ENCODE data around the gene RUFY2.
"Not testable (repeated sequence)": the region's sequence is repeated elsewhere in the genome, so short reads cannot be mapped to it uniquely, and the experiment has no call there.

The RUFY2 gene

DNA sequence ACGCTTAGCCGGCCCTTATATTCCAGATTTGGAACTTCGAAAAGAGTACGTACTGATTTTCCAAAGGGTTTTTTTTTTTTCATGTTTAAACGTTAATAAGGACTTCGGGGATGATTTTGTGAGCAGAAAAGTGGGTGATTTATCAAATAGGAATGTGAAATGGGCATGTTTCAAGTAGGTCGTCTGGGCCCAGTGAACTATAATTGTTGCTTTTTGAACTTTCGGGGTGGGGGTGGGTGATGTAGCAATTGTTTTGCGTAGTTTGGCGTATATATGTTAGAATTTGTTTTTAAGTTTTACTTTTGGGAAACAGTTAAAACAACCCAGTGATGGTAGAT, 74.0 kb downstream of the RUFY2 start:
- TF ChIP-seq, protein P1, sequence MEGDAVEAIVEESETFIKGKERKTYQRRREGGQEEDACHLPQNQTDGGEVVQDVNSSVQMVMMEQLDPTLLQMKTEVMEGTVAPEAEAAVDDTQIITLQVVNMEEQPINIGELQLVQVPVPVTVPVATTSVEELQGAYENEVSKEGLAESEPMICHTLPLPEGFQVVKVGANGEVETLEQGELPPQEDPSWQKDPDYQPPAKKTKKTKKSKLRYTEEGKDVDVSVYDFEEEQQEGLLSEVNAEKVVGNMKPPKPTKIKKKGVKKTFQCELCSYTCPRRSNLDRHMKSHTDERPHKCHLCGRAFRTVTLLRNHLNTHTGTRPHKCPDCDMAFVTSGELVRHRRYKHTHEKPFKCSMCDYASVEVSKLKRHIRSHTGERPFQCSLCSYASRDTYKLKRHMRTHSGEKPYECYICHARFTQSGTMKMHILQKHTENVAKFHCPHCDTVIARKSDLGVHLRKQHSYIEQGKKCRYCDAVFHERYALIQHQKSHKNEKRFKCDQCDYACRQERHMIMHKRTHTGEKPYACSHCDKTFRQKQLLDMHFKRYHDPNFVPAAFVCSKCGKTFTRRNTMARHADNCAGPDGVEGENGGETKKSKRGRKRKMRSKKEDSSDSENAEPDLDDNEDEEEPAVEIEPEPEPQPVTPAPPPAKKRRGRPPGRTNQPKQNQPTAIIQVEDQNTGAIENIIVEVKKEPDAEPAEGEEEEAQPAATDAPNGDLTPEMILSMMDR (IDR thresholded peaks at IDR 0.05) = no peak
- Histone ChIP-seq H3K27ac (peak overlapping the region; percentile 98 to 100), H3K4me3 (peak overlapping the region; percentile 91)
- no peak for DNase-seq (ENCODE audit: low spot score)

DNA sequence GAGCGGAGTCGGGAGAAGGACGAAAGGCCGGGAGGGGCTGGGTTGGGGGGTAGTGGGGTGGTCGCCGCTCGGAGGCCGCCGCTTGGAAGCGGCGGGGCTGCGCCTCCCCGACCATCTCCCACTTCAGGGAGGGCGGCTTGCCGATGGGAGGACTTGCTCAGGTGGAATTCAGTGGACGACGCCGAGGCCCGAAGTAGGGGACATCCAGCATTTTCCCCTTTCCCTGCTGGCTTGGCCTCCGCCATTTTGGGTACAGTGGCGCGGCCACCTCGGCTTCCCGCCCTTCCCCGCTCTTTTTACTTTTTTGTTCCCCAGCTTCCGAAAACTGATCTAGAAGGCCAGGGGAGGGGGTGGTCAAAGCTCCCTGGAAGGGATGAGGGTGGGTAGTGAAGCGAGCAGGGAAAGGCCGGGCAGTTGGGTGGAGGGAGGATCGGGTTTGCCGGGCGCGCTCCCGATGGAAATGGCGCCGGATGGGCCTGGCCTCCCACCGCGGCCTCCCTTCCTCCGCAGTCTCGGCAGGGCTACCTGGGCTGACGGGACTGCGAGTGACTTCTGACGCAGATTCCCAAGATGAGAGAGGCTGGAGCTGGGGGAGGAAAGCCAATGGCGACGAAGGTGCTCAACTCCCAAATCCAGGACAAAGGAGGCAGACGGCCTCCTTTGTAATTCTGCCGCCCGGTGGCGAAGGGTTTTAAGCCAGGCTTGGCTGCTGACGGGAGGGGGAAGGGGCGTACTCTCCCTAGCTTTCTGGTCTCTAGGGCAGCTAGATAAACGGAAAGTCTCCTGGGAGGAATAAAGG, 74.6 kb downstream of the RUFY2 start, which contains the start of gene PBLD:
Gene PBLD (minus strand): TSS at position 670 of the 799 bp plus-strand sequence. CDS start 26,084 bp downstream, outside the sequence.
- Histone ChIP-seq H3K4me3 (peak within 1 kb of the TSS; percentile 91), H3K27ac (peak within 1 kb of the TSS; percentile 98 to 100)
- TF ChIP-seq, protein P1 (IDR thresholded peaks at IDR 0.05) = no peak
- DNase-seq (ENCODE audit: low spot score) = peak; percentile 87

DNA sequence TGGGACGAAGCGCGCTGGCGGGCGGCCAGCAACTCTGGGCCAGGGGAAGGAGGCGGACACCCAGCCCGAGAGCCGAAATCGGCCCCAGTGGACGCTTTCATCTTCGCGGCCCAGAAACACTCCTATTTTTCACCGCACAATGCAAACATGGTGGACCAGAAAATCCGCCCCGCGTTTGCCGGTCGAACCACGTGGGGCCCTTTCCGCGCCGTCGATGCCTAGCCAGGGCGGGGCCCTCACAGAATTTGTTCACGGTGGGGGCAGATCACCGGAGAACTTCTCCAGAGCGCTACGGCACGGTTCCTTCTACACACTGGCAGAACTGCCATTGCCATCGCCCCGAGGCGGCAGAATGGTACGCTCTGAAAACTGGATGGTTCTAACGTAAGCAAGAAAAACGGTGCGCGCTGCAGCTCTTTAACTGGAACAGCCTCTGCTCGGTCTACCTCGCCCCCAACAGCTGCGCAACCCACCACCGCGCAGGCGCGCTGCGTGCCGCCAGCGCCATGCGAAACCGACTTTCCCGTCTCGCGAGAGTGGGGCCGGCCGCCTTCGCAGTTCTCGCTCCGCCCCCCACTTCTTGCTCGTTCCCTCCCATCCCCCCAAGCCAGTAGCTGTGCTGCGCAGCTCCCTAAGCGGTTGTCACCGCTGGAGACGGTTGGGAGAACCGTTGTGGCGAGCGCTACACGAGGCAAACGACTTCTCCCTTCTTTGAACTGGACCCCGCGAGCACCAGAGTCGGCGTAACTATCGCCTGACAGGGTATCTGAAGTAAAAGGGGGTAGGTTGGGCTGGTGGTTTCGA, 75.4 kb downstream of the RUFY2 start, which contains the start of gene HNRNPH3:
Gene HNRNPH3 (plus strand): TSS at position 610 of the 804 bp plus-strand sequence. CDS start 5,158 bp downstream, outside the sequence.
- H3K27ac ChIP-seq = peak within 1 kb of the TSS; percentile 98 to 100
- peak within 1 kb of the TSS; percentile 91 for H3K4me3 ChIP-seq
- TF ChIP-seq, protein P1 (IDR thresholded peaks at IDR 0.05) = no peak
- DNase-seq (ENCODE audit: low spot score) = peak; percentile 98

DNA sequence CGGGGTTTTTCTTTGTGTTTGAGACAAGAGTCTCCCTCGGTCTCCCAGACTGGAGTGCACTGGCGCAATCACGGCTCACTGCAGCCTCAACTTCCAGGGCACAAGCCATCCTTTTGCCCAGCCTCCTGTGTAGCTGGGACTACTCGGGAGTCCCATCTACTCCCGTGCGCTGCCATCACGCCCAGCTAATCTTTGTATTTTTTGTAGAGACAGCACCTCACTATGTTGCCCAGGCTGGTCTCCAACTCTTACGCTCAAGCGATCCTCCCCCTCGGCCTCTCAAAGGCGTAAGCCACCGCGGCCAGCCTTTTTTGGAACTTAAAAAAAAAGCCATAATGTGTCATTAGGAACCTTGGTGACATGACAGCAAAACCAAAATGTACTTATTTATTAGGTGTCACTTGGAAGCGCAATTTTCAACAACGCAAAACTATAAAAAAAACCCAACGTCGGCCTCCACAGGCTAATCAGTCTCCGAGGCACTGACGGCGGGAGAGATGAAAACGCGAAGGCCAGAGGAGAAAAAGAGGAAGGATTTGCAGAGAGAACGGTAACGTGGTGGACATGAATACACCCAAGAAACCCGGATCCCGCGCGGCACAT, 76.1 kb downstream of the RUFY2 start:
- peak; percentile 78 for DNase-seq (ENCODE audit: low spot score)
- H3K4me3 ChIP-seq = peak overlapping the region; percentile 91
- TF ChIP-seq, protein P1 (IDR thresholded peaks at IDR 0.05) = no peak
- H3K27ac ChIP-seq = peak overlapping the region; percentile 98 to 100

DNA sequence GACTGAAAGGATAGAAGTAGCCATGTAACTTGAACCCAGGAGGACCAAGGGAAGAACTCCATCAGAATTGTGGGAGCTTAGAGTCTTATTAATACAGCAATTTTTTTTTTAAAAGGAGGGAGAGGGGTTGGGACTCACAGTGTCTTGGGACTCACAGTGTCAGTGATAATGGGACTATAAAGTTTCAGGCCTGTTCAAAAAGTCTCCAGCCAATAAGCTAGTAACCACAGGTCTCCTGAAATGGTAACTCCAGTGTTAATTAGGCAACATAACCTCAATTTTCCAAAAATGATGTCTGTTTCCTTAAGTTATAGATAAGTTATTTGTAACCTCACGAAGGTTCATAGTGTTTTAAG, 77.6 kb downstream of the RUFY2 start:
- Histone ChIP-seq H3K4me3 (no peak overlapping the region), H3K27ac (peak overlapping the region in 1 of 2 donors; percentile 98)
- no peak for DNase-seq (ENCODE audit: low spot score)
- TF ChIP-seq, protein P1 (IDR thresholded peaks at IDR 0.05) = no peak

DNA sequence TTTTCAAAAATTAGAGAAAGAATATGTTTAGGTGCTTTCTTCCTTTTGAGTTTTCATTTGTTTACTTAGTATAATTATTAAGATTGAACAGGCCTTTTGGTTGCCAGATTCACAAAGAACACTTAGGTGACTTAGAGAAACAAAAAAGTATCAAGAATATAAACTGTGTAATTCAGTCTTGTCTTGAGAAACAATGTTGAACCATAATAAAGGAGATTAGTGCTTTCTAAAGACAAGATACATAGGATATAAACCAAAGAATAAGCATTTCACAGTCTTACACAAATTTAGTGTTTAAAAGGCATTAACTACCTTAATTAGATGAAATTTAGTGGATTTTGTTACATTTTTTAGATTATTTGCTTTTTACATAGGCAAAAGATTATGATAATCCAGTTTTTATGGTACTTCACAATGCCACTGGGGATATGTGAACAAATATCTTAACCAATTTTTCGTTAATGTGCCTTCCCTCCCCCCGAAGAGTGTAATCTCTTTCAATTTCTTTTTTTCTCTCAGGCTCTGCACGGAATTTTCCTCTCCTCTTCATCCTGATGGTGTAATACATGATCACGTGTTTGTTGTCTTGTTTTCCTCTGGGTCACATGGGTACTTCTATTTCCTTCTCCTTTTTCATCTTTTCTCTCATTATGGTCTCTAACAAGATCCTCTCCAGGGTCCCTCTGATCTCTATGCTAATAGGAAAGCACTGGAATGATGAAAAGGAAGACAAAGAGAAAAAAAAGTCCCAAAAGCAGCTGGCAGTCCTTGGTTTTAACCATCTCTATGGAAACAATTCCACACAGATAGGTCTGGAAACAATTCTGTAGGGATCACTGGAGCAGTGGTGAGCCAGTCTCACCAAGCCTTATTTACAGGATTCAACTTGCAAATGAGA, 78.9 kb downstream of the RUFY2 start:
- peak overlapping the region in 1 of 2 donors; percentile 98 for H3K27ac ChIP-seq
- H3K4me3 ChIP-seq = peak overlapping the region; percentile 39
- TF ChIP-seq, protein P1 (IDR thresholded peaks at IDR 0.05) = no peak
- DNase-seq (ENCODE audit: low spot score) = no peak

DNA sequence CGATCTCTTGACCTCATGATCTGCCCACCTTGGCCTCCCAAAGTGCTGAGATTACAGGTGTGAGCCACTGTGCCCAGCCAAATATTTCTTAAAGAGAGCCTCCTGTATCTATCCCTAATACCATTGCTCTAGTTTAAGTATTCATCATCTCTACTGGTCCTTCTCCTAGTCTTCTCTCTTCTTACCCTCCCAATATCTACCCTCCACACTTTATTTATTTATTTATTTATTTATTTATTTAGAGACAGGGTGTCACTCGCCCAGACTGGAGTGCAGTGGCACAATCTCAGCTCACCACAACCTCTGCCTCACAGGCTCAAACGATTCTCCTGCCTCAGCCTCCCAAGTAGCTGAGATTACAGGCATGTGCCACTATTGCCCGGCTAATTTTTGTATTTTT, 82.7 kb downstream of the RUFY2 start:
- not testable (repeated sequence) for H3K27ac ChIP-seq; DNase-seq (ENCODE audit: low spot score); H3K4me3 ChIP-seq

Data from coronary artery (tissue), 2 donors.